Activated naive CD4-positive, alpha-beta T cell treated with anti-CD3 and anti-CD28 coated beads, Interleukin-2, amount 50 U/mL, for 24 hours (primary cell): ENCODE results near the gene BANF1.

Experiments used
- H3K27ac Mint-ChIP-seq: one replicate; pipeline ENCODE4 v1.8.0; 2021; ENCODE audit warnings: mild to moderate bottlenecking, mixed read lengths
- H3K27me3 Mint-ChIP-seq: one replicate; pipeline ENCODE4 v1.8.0; 2021; ENCODE audit warnings: mixed read lengths
- H3K36me3 Mint-ChIP-seq: one replicate; pipeline ENCODE4 v1.8.0; 2021; ENCODE audit warnings: mixed read lengths
- H3K4me1 Mint-ChIP-seq: one replicate; pipeline ENCODE4 v1.8.0; 2021; ENCODE audit warnings: mixed read lengths
- H3K4me3 Mint-ChIP-seq: one replicate; pipeline ENCODE4 v1.8.0; 2021; ENCODE audit warnings: mild to moderate bottlenecking, mixed read lengths
- H3K9me3 Mint-ChIP-seq: one replicate; pipeline ENCODE4 v1.8.0; 2021; ENCODE audit warnings: mixed read lengths

The BANF1 gene

GRCh38 chr11:66037327-66037726 is 35.0 kb downstream of the BANF1 start:
- Mint-ChIP-seq H3K4me3 (no peak overlapping the region), H3K27ac (no peak overlapping the region), H3K4me1 (no peaks in the 10 kb centered on the region), H3K9me3 (no peaks in the 10 kb centered on the region), H3K27me3 (no peaks in the 10 kb centered on the region), H3K36me3 (no peaks in the 10 kb centered on the region)

- no peaks in the 10 kb centered on the region for H3K27me3 Mint-ChIP-seq
- H3K9me3 Mint-ChIP-seq, result no peaks in the 10 kb centered on the region
- no peak overlapping the region for H3K27ac Mint-ChIP-seq
Observed at GRCh38 chr11:66039765-66040164, 37.5 kb downstream of the BANF1 start.

DNA sequence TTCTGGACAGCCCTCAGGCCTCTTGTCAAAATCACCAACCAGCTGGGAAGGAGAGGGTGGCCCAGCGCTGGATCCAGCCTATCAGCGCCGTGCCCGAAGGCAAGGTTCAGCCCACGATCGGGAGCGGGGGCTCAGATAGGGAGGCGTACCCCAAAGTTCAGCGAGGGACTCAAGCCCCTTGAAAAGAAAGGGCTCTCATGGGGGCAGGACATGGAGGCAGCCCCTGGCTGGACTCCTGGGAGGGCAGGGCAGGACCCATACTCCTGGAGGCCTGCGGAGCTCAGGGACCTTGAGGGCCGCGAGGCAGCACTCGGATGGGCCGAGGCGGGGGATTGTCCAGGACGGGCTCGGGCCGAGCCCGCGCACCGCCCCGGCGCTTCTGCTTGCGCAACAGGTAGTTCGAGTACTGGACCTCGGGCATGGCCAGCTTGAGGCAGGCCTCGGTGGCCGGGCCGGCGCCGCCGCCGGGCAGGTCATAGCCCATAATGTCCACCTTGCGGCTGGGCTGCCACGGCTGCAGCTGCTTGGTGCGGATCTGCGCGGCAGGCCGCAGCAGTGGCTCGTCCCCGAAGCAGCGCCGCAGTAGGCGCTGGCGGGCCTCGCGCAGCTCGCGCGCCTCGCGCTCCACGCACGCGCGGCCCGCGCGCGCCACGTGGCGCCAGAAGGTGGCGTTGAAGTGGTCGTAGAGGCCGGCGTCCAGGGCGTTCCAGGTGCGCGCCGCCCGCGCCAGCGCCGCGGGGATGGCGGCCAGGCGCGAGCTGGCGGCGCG is 40.1 kb downstream of the BANF1 start:
- no peak overlapping the region for H3K4me3 Mint-ChIP-seq
- no peaks in the 10 kb centered on the region for H3K9me3 Mint-ChIP-seq
- peaks cover 15% of the 10 kb centered on the region for H3K4me1 Mint-ChIP-seq
- no peaks in the 10 kb centered on the region for H3K27me3 Mint-ChIP-seq
- no peaks in the 10 kb centered on the region for H3K36me3 Mint-ChIP-seq
- H3K27ac Mint-ChIP-seq, result no peak overlapping the region

More at GRCh38 chr11:66039765-66040164, 37.5 kb downstream of the BANF1 start:
- H3K4me3 Mint-ChIP-seq, result no peak overlapping the region
- peaks cover 4% of the 10 kb centered on the region for H3K4me1 Mint-ChIP-seq
- no peaks in the 10 kb centered on the region for H3K36me3 Mint-ChIP-seq

- Mint-ChIP-seq H3K27me3 (no peaks in the 10 kb centered on the region), H3K4me3 (no peak overlapping the region), H3K4me1 (peaks cover 15% of the 10 kb centered on the region), H3K36me3 (no peaks in the 10 kb centered on the region), H3K9me3 (no peaks in the 10 kb centered on the region), H3K27ac (no peak overlapping the region)
Observed at GRCh38 chr11:66042996-66043906, 40.9 kb downstream of the BANF1 start.

DNA sequence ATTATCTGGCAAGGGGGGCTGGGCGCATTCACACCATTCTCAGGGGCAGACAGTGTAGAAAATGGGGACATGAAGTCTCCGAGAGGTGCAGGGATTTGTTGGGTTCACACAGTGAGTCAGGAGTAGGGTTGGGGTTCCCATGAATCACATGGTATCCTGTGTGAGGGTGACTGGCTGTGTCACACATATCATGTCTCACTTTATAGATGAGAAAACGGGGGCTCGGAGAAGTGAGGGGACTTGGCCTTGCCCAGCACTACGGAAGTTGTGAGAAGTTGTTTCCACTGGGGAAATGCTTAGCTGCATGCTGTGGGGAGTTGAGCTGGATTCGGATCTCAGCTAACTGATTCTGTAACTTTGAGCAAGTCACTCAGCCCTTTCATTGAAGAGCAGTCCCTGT is 42.5 kb downstream of the BANF1 start:
- peak overlapping the region; percentile 83 for H3K27ac Mint-ChIP-seq
- H3K9me3 Mint-ChIP-seq, result no peaks in the 10 kb centered on the region
- no peaks in the 10 kb centered on the region for H3K36me3 Mint-ChIP-seq
- no peak overlapping the region for H3K4me3 Mint-ChIP-seq
- H3K4me1 Mint-ChIP-seq, result peaks cover 18% of the 10 kb centered on the region
- H3K27me3 Mint-ChIP-seq, result no peaks in the 10 kb centered on the region

DNA sequence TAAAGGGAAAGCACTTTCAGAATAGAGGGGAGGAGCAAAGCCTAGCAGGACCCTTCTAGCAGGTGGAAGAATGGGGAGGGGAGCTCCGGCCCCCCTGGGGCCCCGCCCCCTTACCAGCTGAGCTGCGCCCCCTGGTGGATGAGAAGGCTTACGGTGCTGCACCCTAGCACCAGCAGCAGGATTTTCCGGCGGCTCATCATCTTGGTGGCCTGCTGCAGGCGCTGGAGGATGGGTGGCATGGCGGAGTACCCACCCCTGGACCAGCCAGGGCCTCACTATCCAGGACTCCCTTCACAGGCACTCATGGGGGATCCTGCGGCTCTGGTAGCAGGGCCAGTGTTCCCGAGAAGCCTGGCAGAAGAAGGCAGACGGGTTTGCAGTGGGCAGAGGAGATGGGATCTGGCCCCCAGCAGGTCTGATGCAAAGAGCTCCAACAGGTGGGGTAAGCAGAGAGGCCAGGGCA is 42.9 kb downstream of the BANF1 start:
- no peak overlapping the region for H3K4me3 Mint-ChIP-seq
- H3K36me3 Mint-ChIP-seq, result no peaks in the 10 kb centered on the region
- no peaks in the 10 kb centered on the region for H3K9me3 Mint-ChIP-seq
- H3K27ac Mint-ChIP-seq, result peak overlapping the region; percentile 65
- no peaks in the 10 kb centered on the region for H3K27me3 Mint-ChIP-seq
- H3K4me1 Mint-ChIP-seq, result peaks cover 18% of the 10 kb centered on the region

- no peaks in the 10 kb centered on the region for H3K36me3 Mint-ChIP-seq
- H3K4me1 Mint-ChIP-seq, result peaks cover 29% of the 10 kb centered on the region
- H3K9me3 Mint-ChIP-seq, result no peaks in the 10 kb centered on the region
- no peak overlapping the region for H3K4me3 Mint-ChIP-seq
- H3K27ac Mint-ChIP-seq, result peak overlapping the region; percentile 84
- no peaks in the 10 kb centered on the region for H3K27me3 Mint-ChIP-seq
Observed at GRCh38 chr11:66046901-66047300, 44.6 kb downstream of the BANF1 start.

DNA sequence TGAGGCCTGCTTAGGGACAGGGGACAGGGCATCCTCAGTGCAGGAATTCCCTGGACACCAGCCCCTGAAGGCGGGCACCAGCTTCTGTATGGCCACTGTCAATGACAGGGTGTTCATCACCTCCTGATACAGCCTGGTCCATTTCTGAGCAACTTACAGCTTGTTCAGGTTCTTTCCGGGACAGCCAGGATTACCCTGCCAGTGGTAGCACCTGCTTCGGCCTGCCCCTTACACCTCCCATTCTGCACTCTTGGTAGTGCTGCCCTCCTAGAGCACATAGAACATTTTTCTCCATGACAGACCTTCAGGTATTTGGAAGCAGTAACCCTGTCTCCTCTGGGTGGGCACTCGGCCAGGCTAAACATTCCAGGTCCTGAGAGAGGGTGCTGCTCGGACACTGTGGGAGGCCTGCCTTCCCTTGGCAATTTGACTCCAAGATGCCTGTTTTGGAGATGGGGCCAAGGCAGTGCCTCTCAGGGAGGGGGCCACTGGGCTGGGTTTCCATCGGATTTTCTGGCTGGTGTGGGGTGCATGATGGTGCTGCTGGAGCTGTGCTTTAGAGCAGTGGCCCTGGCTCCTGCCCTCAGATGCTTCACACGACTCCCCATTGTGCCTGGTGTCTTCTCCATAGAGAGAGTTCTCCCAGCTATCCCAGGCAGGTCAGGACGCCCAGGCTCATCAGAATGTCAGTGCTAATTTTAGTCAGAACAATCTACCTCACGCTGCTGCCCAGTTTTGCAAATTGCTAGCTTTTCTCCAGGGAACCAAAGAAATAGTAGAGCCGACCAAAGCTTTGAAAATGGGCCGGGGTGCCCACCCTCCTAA is 45.5 kb downstream of the BANF1 start:
- Mint-ChIP-seq H3K27ac (no peak overlapping the region), H3K9me3 (no peaks in the 10 kb centered on the region), H3K36me3 (peaks cover 5% of the 10 kb centered on the region), H3K4me3 (no peak overlapping the region), H3K27me3 (no peaks in the 10 kb centered on the region), H3K4me1 (peaks cover 34% of the 10 kb centered on the region)

GRCh38 chr11:66048547-66049323 is 46.4 kb downstream of the BANF1 start, which contains the start of gene GAL3ST3:
Gene GAL3ST3, minus strand, starts transcription at chr11:66049161. Its CDS starts 3,746 bp downstream, at chr11:66045415.
- Mint-ChIP-seq H3K9me3 (no peaks in the 10 kb centered on the region), H3K4me1 (peaks cover 43% of the 10 kb centered on the region), H3K27ac (peak within 1 kb of the TSS; percentile 68), H3K4me3 (peak within 1 kb of the TSS; percentile 12), H3K36me3 (peaks cover 10% of the 10 kb centered on the region), H3K27me3 (no peaks in the 10 kb centered on the region)

DNA sequence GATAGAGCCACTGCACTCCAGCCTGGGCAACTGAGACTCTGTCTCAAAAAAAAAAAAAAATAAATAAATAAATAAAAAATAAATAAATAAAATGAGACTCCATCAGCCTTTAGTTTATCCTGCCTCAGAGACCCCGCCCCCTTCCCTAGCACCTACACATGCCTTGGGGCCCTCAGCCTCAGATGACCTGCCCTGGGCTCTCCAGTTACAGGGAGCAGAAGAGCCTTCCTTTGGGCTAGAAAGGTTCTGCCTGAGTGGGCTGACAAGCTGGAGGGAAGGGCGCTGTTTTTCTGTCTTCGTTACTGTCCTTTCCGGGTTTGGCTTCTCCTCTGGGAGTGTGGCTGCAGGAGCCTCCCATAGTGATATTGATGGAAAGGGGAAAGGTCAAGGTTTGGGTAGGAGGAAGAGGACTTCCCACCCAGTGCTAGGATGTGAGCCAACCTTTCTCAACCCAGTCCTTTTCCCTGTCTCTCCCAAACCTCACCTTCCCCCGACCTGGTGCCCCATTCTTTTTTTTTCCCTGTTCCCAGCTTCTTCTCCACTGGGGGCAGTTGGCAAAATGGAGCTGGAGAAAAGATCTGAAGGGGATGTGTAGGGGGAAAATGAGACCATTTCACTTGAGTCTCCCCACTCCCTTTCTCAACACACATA is 48.4 kb downstream of the BANF1 start:
- H3K9me3 Mint-ChIP-seq, result no peaks in the 10 kb centered on the region
- peak overlapping the region; percentile 99 for H3K4me3 Mint-ChIP-seq
- peaks cover 15% of the 10 kb centered on the region for H3K36me3 Mint-ChIP-seq
- no peaks in the 10 kb centered on the region for H3K27me3 Mint-ChIP-seq
- peak overlapping the region; percentile 97 for H3K27ac Mint-ChIP-seq
- peaks cover 38% of the 10 kb centered on the region for H3K4me1 Mint-ChIP-seq

DNA sequence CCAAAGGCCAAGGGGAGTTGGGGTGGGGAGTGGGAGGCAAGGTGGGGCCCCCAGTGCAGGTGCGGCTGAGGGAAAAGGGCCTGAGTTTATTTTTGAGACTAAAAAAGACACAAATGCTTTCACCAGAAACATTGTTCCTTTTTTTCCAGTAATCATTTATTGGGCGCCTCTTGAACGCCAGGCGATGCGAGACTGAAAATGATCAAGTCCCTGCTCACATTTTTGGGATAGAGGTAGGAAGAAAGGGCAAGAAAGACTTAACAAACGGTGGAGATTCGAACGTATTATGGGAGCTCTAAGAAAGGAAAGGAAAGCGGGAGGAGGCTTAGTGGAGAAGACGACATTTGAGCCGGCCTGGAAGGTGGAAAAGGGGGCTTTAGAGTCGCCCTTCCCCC is 49.1 kb downstream of the BANF1 start:
- Mint-ChIP-seq H3K27me3 (no peaks in the 10 kb centered on the region), H3K36me3 (peaks cover 15% of the 10 kb centered on the region), H3K4me3 (peak overlapping the region; percentile 99), H3K9me3 (no peaks in the 10 kb centered on the region), H3K27ac (peak overlapping the region; percentile 97), H3K4me1 (peaks cover 36% of the 10 kb centered on the region)

- H3K4me1 Mint-ChIP-seq, result peaks cover 36% of the 10 kb centered on the region
- H3K36me3 Mint-ChIP-seq, result peaks cover 15% of the 10 kb centered on the region
- H3K9me3 Mint-ChIP-seq, result no peaks in the 10 kb centered on the region
- H3K27ac Mint-ChIP-seq, result peak within 1 kb of the TSS; percentile 99
- H3K4me3 Mint-ChIP-seq, result peak within 1 kb of the TSS; percentile 99
- H3K27me3 Mint-ChIP-seq, result no peaks in the 10 kb centered on the region
Observed at GRCh38 chr11:66051766-66052663, 49.7 kb downstream of the BANF1 start, which contains the start of gene SF3B2. Gene SF3B2, plus strand, starts transcription at chr11:66052364. Its CDS starts 21 bp downstream, at chr11:66052385.

GRCh38 chr11:66052664-66052982 is 50.3 kb downstream of the BANF1 start:
- Mint-ChIP-seq H3K9me3 (no peaks in the 10 kb centered on the region), H3K27me3 (no peaks in the 10 kb centered on the region), H3K27ac (peak overlapping the region; percentile 99), H3K4me1 (peaks cover 39% of the 10 kb centered on the region), H3K36me3 (peaks cover 17% of the 10 kb centered on the region), H3K4me3 (peak overlapping the region; percentile 99)
